ENCODE results near the gene RYR1. TPM values are rescaled to one million over a fixed set of nuclear protein-coding genes. Genes with fewer than 3 reads are reported as not detected.

The RYR1 gene
- total and polyA plus RNA-seq, 2 of the 8 experiments (the other 6 are each of a cell fraction or from before 2014, with no cell fraction given), result 5.8 to 11.8 TPM

DNA sequence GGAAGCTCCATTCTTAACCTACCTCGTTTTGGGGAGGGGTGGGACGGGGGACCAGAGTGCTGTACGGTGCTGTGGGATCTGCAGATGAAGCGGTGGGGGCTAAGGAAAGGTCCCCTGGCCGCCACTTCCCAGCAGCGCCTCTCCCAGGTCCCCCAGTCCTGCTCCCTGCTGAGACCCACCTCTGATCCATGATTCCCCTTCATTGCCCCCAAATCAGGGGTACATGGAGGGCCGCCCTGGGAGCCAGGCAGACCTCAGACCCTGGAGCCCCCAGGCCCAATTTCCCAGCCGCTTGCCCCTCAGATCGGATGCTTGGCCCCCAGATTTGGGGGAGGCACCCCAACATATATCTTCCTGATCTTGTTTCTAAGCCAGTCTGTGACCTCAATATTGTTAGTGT is 34.4 kb upstream of the RYR1 start:
- H3K9ac ChIP-seq (replicated peaks in 1 of 4; ENCODE audit: extremely low read depth in 1 of 4, low read depth in 3 of 4, low read length in 3 of 4), result no peak overlapping the region
- no peak overlapping the region for H4K5ac ChIP-seq (ENCODE audit: insufficient read length, low read depth, low read length)
- no peaks in the 10 kb centered on the region for H3K9me3 ChIP-seq (ENCODE audit: insufficient read depth in 2 of 2, low read depth in 1 of 2, low read length in 1 of 2)
- no peak for FAIRE-seq
- no peak overlapping the region for H3K27ac ChIP-seq (ENCODE audit: low read depth, low read length)
- peaks cover 0 to 3% (median 0%) of the 10 kb centered on the region in 4 experiments; a peak in 3 of 7 replicates for H3K4me1 ChIP-seq (replicated peaks in 1 of 4; ENCODE audit: control insufficient read depth in 3 of 4, insufficient read depth in 4 of 4, low read length in 3 of 4)
- peaks cover 5% of the 10 kb centered on the region; the same call in 1 of the 2 replicates for H3K23me2 ChIP-seq (ENCODE audit: low read depth, low read length)
- H2AK5ac ChIP-seq (ENCODE audit: low read depth, low read length), result no peak overlapping the region
- no peak overlapping the region for H3K23ac ChIP-seq (ENCODE audit: insufficient read length)
- H3K18ac ChIP-seq (ENCODE audit: extremely low read depth, low read length), result no peak overlapping the region
- no peak for DNase-seq (ENCODE audit: low read depth in 1 of 2, low spot score in 2 of 2)
- H2BK120ac ChIP-seq (replicated peaks; ENCODE audit: low read depth, low read length), result no peak overlapping the region
- 59% methylated on average over 6 of the region's 9 CpGs; no CpG with 5 or more reads in 1 of the 2 experiments for WGBS, 2 experiments (ENCODE audit: extremely low coverage in 1 of 2, insufficient coverage in 1 of 2, insufficient read length in 1 of 2, insufficient replicate concordance in 2 of 2, low coverage in 1 of 2, low lambda C conversion rate in 2 of 2, missing lambda C conversion rate in 1 of 2)
- no peak overlapping the region for H3K14ac ChIP-seq (ENCODE audit: insufficient read length)
- peaks cover 0 to 11% (median 0%) of the 10 kb centered on the region in 4 experiments; a peak in 1 of 8 replicates for H3K36me3 ChIP-seq (ENCODE audit: control insufficient read depth in 2 of 4, insufficient read depth in 4 of 4, low read length in 3 of 4)
- H2BK5ac ChIP-seq (ENCODE audit: low read depth, low read length), result no peak overlapping the region
- peaks cover 0 to 2% of the 10 kb centered on the region in 2 experiments for H4K20me1 ChIP-seq (replicated peaks in 1 of 2; ENCODE audit: control insufficient read depth in 1 of 2, insufficient read depth in 2 of 2, low read length in 2 of 2)
- no peaks in the 10 kb centered on the region for H3K79me1 ChIP-seq (ENCODE audit: low read depth, low read length)
- H2BK20ac ChIP-seq (ENCODE audit: low read length), result no peak overlapping the region
- no peak overlapping the region for H2AFZ ChIP-seq (ENCODE audit: low read length)
- CTCF ChIA-PET (ENCODE audit: partially characterized antibody), result interaction anchor here (1.4 kb wide), 1 partner anchor 15 kb away, joined by 4 read pairs; no protein-coding TSS in a partner anchor
- H3K27me3 ChIP-seq (replicated peaks in 1 of 4; ENCODE audit: control insufficient read depth in 3 of 4, extremely low read depth in 1 of 4, insufficient read depth in 3 of 4, low read length in 3 of 4), result peaks cover 2 to 46% (median 43%) of the 10 kb centered on the region in 4 experiments
- H3K79me2 ChIP-seq (ENCODE audit: control insufficient read depth in 1 of 2, insufficient read depth in 2 of 2, low read length in 2 of 2), result no peaks in the 10 kb centered on the region
- H3K4ac ChIP-seq (replicated peaks; ENCODE audit: insufficient read length, low read depth, low read length), result no peak overlapping the region
- H3K4me2 ChIP-seq (ENCODE audit: insufficient read depth in 1 of 2, low read depth in 2 of 2, low read length in 2 of 2), result no peak overlapping the region
- no peak overlapping the region for H3K4me3 ChIP-seq (ENCODE audit: extremely low read depth in 1 of 4, insufficient read depth in 2 of 4, low read depth in 3 of 4, low read length in 4 of 4)
- no peak overlapping the region for H2BK15ac ChIP-seq (ENCODE audit: low read length)
- H4K8ac ChIP-seq (ENCODE audit: extremely low read depth, insufficient read depth, low read length), result no peak overlapping the region
- H4K91ac ChIP-seq (replicated peaks; ENCODE audit: insufficient read length, low read length), result no peak overlapping the region
- no peak overlapping the region for H3K56ac ChIP-seq (replicated peaks; ENCODE audit: insufficient read length, low read depth, low read length)
- POLR2A ChIA-PET (ENCODE audit: partially characterized antibody), result interaction anchor here (1.5 to 6.1 kb wide), 2 partner anchors 10 to 108 kb away, joined by 3 to 38 read pairs; partner anchors contain the start of genes GGN and SPRED3
- H2BK12ac ChIP-seq (ENCODE audit: low read depth, low read length), result no peak overlapping the region
